Endothelial cell of umbilical vein (primary cell): ENCODE measurements around the gene ARSJ.

Experiments used
- CTCF ChIP-seq, 2 donors: IDR thresholded peaks; 1 replicate in 1 of 2; 2 replicates in 1 of 2; pipeline ENCODE4 v1.5.1; 2011; ENCODE audit warnings: low read length in 2 of 2, mild to moderate bottlenecking in 2 of 2, moderate library complexity in 2 of 2, control low read depth in 1 of 2, inconsistent platforms in 1 of 2, low read depth in 1 of 2; ENCODE audit not compliant: insufficient read depth in 1 of 2; ENCODE audit errors: extremely low read depth in 1 of 2
- FOS ChIP-seq: IDR thresholded peaks from 2 replicates; pipeline ENCODE4 v1.6.1; 2011; ENCODE audit warnings: mild to moderate bottlenecking, low read length, moderate library complexity, borderline replicate concordance; ENCODE audit not compliant: insufficient read depth
- MAX ChIP-seq: IDR thresholded peaks from 2 replicates; pipeline ENCODE4 v1.6.1; 2011; ENCODE audit not compliant: insufficient read depth, insufficient read length
- POLR2A ChIP-seq: IDR thresholded peaks from 2 replicates; pipeline ENCODE4 v1.6.1; 2012; ENCODE audit warnings: low read depth, mild to moderate bottlenecking, control low read depth, low read length

GRCh38 chr4:113904877-113905276 is 74.6 kb downstream of the ARSJ start:
- TF ChIP-seq CTCF (IDR thresholded peaks at IDR 0.05; ENCODE audit: extremely low read depth in 1 of 2, insufficient read depth in 1 of 2, low read depth in 1 of 2, low read length in 2 of 2): no peak
- TF ChIP-seq MAX: no peak
- no peak for TF ChIP-seq POLR2A
- TF ChIP-seq FOS: no peak
